Measurements from ENCODE around the gene CIT. TPM values are rescaled to one million over a fixed set of nuclear protein-coding genes. Genes with fewer than 3 reads are reported as not detected.

The CIT gene
- total and polyA plus RNA-seq, 9 of the 15 experiments (the other 6 are each of a cell fraction or from before 2014, with no cell fraction given), result 1.1 to 46.7 (median 21.3) TPM

- ChIA-PET CTCF (ENCODE audit: low intra/inter-chr PET ratio) (no interaction called here), POLR2A (interaction anchor here (0.6 to 5.4 kb wide), 9 partner anchors 10 to 285 kb away, joined by 3 to 44 read pairs (median 3); partner anchors contain the start of gene PRKAB1)
- WGBS (ENCODE audit: insufficient coverage, low coverage, missing lambda C conversion rate), result 43% methylated on average over 3 of the region's 3 CpGs
- Histone ChIP-seq H4K20me1 (replicated peaks; ENCODE audit: control insufficient read depth, insufficient read depth, low read length) (no peaks in the 10 kb centered on the region), H3K4me3 (no peak overlapping the region), H3K27ac (ENCODE audit: extremely low read depth, low read depth, low read length) (peak overlapping the region; percentile 11; the same call in 1 of the 3 replicates), H3K9me3 (replicated peaks; ENCODE audit: control insufficient read depth, insufficient read depth, low read depth, low read length) (no peaks in the 10 kb centered on the region), H3K79me2 (ENCODE audit: control insufficient read depth, insufficient read depth, low read length) (no peaks in the 10 kb centered on the region), H3K4me2 (ENCODE audit: insufficient read depth, low read length) (no peak overlapping the region), H2AFZ (ENCODE audit: low read depth, low read length) (no peak overlapping the region), H3K4me1 (replicated peaks in 1 of 2; ENCODE audit: control insufficient read depth in 2 of 2, insufficient read depth in 2 of 2, low read length in 2 of 2) (no peaks in the 10 kb centered on the region; a peak in 3 of 5 replicates), H3K9ac (ENCODE audit: insufficient read depth in 1 of 2, low read depth in 2 of 2, low read length in 2 of 2) (no peak overlapping the region), H3K36me3 (ENCODE audit: control insufficient read depth, insufficient read depth, low read length) (peaks cover 60% of the 10 kb centered on the region), H3K9me1 (ENCODE audit: control insufficient read depth, insufficient read depth, low read length) (no peaks in the 10 kb centered on the region), H3K27me3 (ENCODE audit: control insufficient read depth in 2 of 2, insufficient read depth in 2 of 2, low read length in 2 of 2) (no peaks in the 10 kb centered on the region)
- intact Hi-C loops (cut with micrococcal nuclease), result no loop called here
- no TSS peak for BruUV-seq (replicated peaks)
- in situ Hi-C loops (cut with MboI), result no loop called here
- no peak; the same call in 2 of the 3 replicates for ATAC-seq
- no peak for FAIRE-seq
- no peak for DNase-seq (ENCODE audit: extremely low read depth in 1 of 4, low spot score in 3 of 4)
- TF ChIP-seq NFE2L1 (tag; IDR thresholded peaks at IDR 0.05; ENCODE audit: borderline replicate concordance, low read depth) (no peak), HNRNPL (IDR thresholded peaks at IDR 0.05; ENCODE audit: low read depth, low read length) (no peak), ZNF212 (CRISPR knock-in tag; IDR thresholded peaks at IDR 0.05) (no peak), POLR3A (IDR thresholded peaks at IDR 0.05; ENCODE audit: borderline replicate concordance, extremely low read depth, insufficient read depth, insufficient read length) (no peak), HCFC1 (IDR thresholded peaks at IDR 0.05; ENCODE audit: low read depth, low read length) (no peak), NR2C2 (CRISPR knock-in tag; IDR thresholded peaks at IDR 0.05) (no peak), NR2C2 (tag; IDR thresholded peaks at IDR 0.05) (no peak), POLR2H (tag; IDR thresholded peaks at IDR 0.05; ENCODE audit: low read depth) (peak; percentile 58; the same call in 1 of the 2 replicates), ESRRA (IDR thresholded peaks at IDR 0.05; ENCODE audit: borderline replicate concordance, low read depth) (peak; percentile 30; the same call in 1 of the 2 replicates), NCOA1 (IDR thresholded peaks at IDR 0.05; ENCODE audit: low read depth) (no peak), SMARCE1 (IDR thresholded peaks at IDR 0.05) (no peak), SIN3B (IDR thresholded peaks at IDR 0.05; ENCODE audit: low read depth) (no peak), TOE1 (IDR thresholded peaks at IDR 0.05; ENCODE audit: borderline replicate concordance) (no peak), TOE1 (CRISPR knock-in tag; IDR thresholded peaks at IDR 0.05; ENCODE audit: borderline replicate concordance, low read depth) (no peak), KHSRP (IDR thresholded peaks at IDR 0.05) (no peak), ZC3H11A (IDR thresholded peaks at IDR 0.05; ENCODE audit: low read depth, low read length) (no peak), KDM5B (IDR thresholded peaks at IDR 0.05; ENCODE audit: insufficient replicate concordance, low read depth, low read length) (no peak), ZNF354B (CRISPR knock-in tag; IDR thresholded peaks at IDR 0.05) (0 out of 2 replicates have a peak, but pooled peaks have one; percentile 14), NFRKB (IDR thresholded peaks at IDR 0.05; ENCODE audit: low read depth) (no peak), ZFX (CRISPR knock-in tag; IDR thresholded peaks at IDR 0.05) (no peak), POLR2G (IDR thresholded peaks at IDR 0.05; ENCODE audit: low read depth, low read length) (0 out of 2 replicates have a peak, but pooled peaks have one; percentile 18)
- TF ChIP-seq, protein P1, sequence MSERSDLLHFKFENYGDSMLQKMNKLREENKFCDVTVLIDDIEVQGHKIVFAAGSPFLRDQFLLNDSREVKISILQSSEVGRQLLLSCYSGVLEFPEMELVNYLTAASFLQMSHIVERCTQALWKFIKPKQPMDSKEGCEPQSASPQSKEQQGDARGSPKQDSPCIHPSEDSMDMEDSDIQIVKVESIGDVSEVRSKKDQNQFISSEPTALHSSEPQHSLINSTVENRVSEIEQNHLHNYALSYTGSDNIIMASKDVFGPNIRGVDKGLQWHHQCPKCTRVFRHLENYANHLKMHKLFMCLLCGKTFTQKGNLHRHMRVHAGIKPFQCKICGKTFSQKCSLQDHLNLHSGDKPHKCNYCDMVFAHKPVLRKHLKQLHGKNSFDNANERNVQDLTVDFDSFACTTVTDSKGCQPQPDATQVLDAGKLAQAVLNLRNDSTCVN (CRISPR knock-in tag; IDR thresholded peaks at IDR 0.05), result no peak
- TF ChIP-seq, protein P2, sequence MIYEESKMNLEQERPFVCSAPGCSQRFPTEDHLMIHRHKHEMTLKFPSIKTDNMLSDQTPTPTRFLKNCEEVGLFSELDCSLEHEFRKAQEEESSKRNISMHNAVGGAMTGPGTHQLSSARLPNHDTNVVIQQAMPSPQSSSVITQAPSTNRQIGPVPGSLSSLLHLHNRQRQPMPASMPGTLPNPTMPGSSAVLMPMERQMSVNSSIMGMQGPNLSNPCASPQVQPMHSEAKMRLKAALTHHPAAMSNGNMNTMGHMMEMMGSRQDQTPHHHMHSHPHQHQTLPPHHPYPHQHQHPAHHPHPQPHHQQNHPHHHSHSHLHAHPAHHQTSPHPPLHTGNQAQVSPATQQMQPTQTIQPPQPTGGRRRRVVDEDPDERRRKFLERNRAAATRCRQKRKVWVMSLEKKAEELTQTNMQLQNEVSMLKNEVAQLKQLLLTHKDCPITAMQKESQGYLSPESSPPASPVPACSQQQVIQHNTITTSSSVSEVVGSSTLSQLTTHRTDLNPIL (CRISPR knock-in tag; IDR thresholded peaks at IDR 0.05), result no peak
Observed at GRCh38 chr12:119682639-119683252, 194.4 kb downstream of the CIT start.

All from K562 (cell line).